Renal pelvis (tissue), 12 donors: ENCODE data around the gene B4GALT6. TPM values are rescaled to one million over a fixed set of nuclear protein-coding genes. Genes with fewer than 3 reads are reported as not detected.
"Not testable (repeated sequence)": the region's sequence is repeated elsewhere in the genome, so short reads cannot be mapped to it uniquely, and the experiment has no call there.

Experiments
- DNase-seq: peaks from one replicate; pipeline ENCODE4 v3.0.0-alpha.2; 2013
- long read RNA-seq, 16 experiments: transcript quantifications; one replicate each; lab custom pipeline, GENCODE V29; 2026
- polyA plus RNA-seq, 3 donors: library from polyadenylated mRNA; unstranded; fragments of 120-200 nt; gene quantifications; one replicate each; pipeline ENCODE4 v1.2.1, GENCODE V29; 2013; ENCODE audit not compliant: insufficient read length in 3 of 3

The B4GALT6 gene, protein sequence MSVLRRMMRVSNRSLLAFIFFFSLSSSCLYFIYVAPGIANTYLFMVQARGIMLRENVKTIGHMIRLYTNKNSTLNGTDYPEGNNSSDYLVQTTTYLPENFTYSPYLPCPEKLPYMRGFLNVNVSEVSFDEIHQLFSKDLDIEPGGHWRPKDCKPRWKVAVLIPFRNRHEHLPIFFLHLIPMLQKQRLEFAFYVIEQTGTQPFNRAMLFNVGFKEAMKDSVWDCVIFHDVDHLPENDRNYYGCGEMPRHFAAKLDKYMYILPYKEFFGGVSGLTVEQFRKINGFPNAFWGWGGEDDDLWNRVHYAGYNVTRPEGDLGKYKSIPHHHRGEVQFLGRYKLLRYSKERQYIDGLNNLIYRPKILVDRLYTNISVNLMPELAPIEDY
- polyA plus RNA-seq = 10 to 100 TPM; 13.8 to 19.7 (median 15.5) TPM
- long read RNA-seq, donor 1, partial matches to known transcripts = 0 of 2 reads
- long read RNA-seq, donor 1, other reads (novel, unspliced or antisense) = 0 of 2 reads
- long read RNA-seq, donor 2 = 0 reads
- long read RNA-seq, donor 3 = 0 reads
- long read RNA-seq, donor 4 = 0 reads
- long read RNA-seq, donor 5 = 0 reads
- long read RNA-seq, donor 6, partial matches to known transcripts = 0 of 1 reads
- long read RNA-seq, donor 6, other reads (novel, unspliced or antisense) = 0 of 1 reads
- long read RNA-seq, donor 7, partial matches to known transcripts = 0 of 2 reads
- long read RNA-seq, donor 7, other reads (novel, unspliced or antisense) = 0 of 2 reads
- long read RNA-seq, donor 8 = 0 reads
- long read RNA-seq, donor 9, partial matches to known transcripts = 0 of 1 reads
- long read RNA-seq, donor 9, other reads (novel, unspliced or antisense) = 0 of 1 reads
- long read RNA-seq, donor 10, partial matches to known transcripts = 0 of 4 reads
- long read RNA-seq, donor 10, other reads (novel, unspliced or antisense) = 0 of 4 reads
- long read RNA-seq, donor 11 = 0 reads
- long read RNA-seq, donor 12, partial matches to known transcripts = 5 of 7 reads
- long read RNA-seq, donor 12, other reads (novel, unspliced or antisense) = 0 of 7 reads
- long read RNA-seq, donor 13 = 0 reads
- long read RNA-seq, donor 14 = 0 reads
- long read RNA-seq, donor 15 = 0 reads
- long read RNA-seq, donor 16, partial matches to known transcripts = 0 of 1 reads
- long read RNA-seq, donor 16, other reads (novel, unspliced or antisense) = 0 of 1 reads

DNA sequence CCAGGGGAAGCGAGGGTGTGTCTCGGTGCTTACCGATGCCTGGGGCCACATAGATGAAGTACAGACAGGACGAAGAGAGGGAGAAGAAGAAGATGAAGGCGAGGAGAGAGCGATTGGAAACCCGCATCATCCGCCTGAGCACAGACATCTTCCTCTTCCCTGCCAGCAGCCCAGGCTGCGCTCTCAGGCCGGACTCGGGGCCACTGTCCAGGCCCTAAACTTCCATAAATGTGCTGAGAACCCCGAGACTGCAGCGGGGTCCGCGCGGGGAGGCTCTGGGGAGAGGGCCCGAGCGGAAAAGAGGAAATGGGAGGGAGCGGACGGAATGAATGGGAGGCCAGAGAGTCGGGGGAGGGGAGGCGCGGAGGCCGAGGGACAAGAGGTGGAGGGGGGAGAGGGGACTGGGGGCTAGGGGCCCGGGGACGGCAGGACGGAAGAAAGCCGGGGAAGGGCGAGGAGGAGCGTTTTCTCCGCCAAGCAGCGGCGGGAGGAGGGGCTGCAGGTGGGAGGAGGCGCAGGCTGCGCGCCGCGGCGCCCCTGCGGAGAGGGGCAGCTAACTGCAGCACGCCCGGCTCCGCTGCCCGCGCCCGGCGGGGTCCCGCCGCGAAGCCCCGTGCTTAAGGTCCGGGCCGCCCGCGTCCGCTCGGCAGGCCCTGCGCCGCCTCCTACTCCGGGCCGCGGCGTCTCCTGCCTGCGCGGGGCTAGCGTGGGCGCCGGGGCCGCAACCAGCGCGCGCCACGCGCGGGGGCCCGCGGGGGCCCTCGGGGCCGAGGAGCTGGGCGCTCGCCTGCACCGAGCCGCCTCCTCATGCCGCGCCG, at the start of gene B4GALT6:
Gene B4GALT6, minus strand, starts transcription at position 303 of the 818 bp plus-strand sequence. Its CDS starts 155 bp downstream, at position 148.
- DNase-seq = peak; percentile 33

DNA sequence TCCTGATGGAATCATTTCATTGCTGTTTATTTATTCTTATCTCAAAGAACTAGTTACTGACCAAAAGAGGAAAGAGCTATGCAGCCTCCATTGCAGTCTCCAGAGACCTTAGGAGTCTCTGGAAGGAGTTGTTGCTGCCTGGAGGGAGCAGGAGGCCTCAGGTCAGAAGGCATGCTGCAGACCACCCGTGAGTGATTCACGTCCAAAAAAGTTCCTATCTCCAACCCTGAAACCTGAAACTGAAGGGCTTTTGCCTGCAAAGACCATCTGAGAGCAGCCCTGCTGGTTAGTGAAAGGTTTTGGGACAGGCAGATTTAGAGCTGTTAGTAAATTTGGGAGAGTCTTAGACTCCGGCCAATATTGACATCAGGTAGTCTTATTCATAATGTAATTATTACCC, 47.2 kb upstream of the B4GALT6 start:
- DNase-seq = no peak

DNA sequence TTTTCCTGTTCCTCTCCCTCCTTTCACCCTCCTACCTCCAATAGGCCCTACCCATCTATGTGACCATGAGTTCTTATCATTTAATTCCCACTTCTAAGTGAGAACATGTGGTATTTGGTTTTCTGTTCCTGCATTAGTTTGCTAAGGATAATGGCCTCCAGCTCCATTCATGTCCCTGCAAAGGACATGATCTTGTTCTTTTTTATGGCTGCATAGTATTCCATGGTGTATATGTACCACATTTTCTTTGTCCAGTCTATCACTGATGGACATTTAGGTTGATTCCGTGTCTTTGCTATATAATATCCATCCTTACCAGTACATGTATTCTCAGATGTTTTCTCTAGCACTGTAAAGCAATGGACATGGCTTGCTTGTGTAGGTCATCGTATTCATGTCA, 44.8 kb upstream of the B4GALT6 start:
- not testable (repeated sequence) for DNase-seq

DNA sequence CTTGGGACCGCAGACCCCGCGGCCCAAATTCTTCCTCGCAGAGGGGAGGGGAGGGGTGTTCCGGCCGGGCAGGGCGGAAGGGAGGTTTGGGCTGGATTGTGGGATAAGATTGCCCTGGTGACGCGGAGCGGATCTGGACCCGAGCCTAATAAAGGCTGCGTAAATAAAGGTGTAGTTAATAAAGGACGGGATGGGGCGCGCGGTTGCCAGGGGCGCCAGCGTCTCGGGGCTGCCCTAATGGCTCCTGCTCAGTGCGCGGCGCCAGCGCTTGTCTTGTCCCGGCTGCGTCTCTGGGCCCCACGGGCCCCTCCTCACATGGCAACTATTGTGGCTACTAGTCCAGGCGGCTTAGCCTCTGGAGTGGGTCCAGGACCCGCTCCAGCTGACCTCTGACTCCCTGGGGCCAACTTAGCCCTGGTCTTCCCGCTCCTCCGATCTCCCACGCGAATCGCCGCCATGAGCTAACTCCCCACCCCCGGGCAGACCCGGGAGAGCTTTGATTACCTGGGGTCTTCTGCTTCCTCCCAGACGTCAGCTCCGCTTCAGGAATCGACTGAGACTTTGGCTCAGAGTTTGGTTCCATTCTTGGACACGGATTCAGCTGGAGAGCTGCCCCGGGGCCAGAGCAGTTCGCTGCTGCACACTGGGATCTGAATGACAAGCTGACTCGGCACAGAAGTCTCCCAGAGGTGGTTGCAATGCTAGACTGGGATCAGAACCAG, 39.8 kb upstream of the B4GALT6 start:
- no peak for DNase-seq

DNA sequence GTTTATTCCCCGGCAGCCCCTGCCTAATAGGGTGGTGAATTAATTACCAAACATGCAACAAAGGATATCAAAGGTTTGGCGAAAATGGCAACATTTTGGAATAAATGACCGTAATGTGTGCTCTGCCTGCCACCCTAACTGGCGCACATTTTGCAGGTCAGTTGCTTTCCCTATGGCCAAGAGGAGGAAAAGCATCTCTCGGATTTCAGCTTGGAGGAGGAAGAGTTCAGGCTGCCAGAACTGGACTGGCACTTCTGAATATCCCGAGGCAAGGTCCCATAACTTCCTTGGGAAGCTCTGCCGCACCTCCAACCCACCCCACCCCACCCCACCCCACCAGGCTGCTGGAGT, 39.2 kb upstream of the B4GALT6 start:
- DNase-seq = no peak

DNA sequence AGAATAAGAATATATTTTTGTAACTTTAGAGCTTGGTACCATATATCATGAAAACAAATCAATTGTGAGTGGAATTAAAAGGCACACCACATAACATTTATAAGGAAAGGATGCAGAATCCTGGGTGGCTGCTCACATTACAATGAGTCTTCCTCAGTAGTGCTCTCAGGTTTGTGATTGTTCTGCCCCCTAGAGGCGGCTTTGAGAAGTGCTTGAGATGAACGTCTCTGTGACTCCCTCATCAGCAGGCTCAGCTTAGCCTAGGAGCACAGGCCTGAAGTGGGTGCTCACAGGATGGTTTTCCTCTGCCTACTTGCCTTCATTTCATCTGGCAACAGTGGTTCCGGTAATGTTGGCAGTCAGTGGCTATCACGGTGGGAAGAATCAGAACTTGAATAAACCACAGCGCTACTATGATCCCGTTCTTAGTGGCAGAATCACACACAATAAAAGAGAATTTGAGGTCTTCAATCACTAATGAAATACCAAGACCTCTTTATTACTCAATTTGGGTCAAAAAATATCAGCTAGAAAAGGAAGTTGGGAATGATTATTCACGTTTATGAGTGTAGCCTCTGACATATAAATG, 38.1 kb upstream of the B4GALT6 start:
- peak; percentile 74 for DNase-seq

DNA sequence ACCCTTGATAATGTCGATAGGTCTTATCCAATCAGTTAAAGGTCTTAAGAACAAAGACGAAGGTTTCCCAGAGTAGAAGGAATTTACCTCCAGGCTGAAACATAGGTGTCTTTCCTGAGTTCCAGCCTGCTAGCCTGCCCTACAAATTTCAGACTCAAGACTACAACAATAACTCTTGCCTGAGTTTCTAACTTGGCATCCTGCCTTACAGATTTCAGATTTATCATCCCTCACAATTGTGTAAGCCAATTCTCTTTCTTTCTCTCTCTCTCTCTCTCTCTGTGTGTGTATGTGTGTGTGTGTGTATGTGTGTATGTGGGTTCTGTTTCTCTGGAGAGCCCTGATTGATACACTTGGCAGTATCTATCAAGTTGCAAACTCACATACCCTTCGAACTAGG, 37.2 kb upstream of the B4GALT6 start:
- no peak for DNase-seq

DNA sequence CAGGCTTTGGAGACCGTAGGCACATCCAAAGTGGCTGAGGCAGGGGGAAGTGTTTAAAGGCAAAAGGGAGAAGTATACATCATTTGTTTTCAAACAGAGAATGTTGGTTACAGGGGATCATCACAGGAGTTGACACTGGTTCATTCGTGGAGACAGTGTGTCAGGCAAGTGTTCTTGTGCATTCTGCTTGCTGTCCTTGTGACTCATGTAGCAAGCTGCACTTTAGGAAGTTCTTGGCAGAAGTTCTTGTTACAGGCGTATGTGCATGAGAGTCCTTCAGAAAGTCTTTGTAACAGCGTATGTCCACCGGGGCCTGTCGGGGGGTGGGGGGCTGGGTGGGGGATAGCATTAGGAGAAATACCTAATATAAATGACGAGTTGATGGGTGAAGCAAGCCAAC, 36.5 kb upstream of the B4GALT6 start:
- DNase-seq = no peak

DNA sequence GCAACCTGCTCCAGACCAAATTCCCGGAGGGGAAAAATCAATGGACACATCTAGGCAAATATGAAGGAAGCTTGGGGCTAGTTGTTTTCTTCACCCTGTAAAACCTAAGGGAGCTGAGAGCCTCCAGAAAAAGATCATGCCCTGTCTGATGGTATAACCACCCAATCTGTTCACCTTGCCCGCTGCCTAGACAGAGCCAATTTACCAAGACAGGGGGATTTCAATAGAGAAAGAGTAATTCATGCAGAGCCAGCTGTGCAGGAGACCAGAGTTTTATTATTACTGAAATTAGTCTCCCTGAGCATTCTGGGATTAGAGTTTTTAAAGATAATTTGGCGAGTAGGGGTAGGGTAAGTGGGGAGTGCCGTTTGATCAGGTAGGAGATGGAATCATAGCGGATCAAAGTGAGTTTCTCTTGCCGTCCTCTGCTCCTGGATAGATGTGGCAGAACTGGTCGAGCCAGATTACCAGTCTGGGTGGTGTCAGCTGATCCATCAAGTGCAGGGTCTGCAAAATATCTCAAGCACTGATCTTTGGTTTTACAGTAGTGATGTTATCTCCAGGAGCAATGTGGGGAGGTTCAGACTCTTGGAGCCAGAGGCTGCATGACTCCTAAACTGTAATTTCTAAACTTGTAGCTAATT, 35.1 kb upstream of the B4GALT6 start:
- DNase-seq = no peak

DNA sequence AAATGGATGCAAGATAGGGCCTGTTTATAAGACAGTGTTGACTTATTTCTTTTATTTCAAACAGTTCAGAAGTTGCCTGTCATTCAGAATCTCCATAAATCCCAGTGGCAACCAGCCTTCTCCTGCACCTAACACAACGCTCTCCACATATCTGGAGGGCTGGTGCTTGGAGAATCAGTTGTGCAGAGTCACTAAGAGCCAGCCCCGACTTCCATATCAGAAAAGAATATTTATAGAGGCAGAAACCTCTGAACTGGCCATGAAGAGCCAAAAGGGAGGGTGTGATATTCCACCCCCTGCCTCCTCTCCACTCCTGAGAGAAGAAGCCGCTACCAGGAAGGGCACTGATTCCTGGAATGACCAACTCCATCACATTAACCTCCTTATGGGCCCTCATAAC, 34.0 kb upstream of the B4GALT6 start:
- no peak for DNase-seq

DNA sequence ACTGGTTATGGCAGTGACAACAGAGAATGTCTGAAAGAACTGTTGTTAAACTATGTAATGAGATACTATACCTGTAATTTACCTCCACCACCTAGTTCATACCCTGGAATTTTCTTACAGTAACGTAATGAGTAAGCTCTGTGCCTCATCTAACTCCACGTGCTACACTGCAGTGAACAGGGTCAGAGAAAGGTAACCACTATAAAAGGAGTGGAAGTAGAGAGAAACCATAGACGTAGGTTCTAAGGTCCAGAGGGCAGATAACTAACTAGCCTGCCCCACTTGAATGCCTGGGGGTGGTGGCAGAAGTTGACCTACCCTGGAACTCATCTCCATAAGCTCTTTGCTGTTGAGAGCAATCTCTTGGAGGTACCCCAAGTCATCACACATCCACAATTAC, 32.0 kb upstream of the B4GALT6 start:
- no peak for DNase-seq

DNA sequence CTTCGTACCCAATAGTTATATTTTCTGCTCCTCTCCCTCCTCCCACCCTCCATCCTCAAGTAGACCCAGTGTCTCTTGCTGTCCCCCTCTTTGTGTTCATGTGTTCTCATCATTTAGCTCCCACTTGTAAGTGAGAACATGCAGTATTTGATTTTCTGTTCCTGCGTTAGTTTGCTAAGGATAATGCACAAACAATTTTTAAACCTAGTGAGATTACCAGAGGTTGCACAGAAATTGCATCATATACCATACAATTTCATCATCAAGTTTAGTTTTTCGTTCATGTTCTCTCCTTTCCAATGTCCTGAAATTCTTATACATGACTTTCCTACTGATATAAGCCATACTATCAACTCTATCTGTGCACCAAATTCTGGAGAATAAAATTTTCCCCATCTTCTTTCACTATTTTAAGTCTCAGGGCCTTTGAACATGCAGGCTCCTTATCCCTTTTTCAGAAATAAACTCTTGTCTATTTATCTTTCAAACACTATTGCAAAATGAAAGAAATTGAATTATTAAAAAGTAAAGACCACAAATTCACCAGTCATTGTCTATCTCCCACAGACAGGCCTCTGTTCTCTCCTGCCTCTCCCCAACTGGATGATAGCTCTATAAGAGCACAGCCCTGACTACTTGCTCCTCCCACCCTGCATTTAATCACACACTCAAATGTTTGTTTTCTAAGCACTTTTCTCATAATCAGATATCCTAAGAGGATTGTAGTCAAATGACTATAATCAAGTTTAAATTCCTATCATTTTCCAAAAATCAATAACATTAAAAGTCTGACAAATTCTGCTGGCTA, 27.2 kb upstream of the B4GALT6 start:
- DNase-seq = no peak

DNA sequence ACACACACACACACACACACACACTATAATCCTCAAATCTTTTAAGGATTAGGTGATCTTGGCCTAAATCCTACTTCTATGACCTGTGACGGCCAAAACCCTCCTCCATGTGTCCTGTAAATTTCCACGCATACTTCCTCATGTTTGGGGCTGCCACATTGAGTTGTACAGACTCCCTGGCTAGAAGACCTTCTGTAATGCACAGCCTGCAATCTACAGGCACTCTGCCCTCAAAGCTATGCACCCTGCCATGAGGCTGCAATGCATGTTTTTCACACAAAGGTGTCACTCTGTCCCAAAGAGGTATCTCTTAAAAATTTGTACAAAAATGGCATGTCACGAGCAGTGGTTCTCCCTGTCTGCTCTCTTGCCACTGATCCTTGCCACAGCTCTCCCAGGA, 26.4 kb upstream of the B4GALT6 start:
- no peak for DNase-seq

DNA sequence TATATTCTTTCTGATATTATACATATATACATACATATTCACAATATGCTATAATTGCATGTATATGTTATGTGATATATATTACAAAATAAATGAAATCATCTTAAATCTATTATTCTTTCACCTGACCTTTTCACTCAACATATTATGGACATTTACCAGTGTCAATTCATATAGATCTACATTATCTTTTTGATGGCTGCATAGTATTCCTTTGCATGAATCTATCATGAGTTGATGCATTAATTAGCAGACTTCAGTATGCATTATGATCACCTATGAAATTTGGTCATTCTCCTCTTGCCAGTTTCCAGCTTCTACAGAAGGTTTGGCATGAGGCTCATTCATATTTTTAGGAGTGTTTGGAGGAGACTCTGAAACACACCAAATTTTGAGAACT, 23.4 kb upstream of the B4GALT6 start:
- DNase-seq = no peak

DNA sequence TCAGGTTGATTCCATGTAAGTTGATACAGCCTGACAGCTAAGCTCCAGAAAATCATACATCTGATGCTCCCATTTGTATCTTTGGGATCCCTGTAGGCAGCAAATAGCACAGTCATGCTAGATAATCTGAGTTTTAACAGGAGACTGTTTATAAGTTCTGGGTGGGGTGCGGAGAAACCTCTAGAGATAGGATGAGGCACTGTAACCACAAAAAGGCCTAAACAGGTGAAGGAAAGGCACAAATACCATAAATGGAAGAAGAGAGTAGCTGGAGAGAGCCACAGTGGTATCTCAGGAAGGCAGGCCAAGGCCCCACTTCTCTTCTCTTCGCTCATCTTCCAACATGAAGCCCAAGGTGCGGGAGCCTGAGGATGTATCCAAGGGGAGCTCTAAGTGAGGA, 18.1 kb upstream of the B4GALT6 start:
- no peak for DNase-seq

DNA sequence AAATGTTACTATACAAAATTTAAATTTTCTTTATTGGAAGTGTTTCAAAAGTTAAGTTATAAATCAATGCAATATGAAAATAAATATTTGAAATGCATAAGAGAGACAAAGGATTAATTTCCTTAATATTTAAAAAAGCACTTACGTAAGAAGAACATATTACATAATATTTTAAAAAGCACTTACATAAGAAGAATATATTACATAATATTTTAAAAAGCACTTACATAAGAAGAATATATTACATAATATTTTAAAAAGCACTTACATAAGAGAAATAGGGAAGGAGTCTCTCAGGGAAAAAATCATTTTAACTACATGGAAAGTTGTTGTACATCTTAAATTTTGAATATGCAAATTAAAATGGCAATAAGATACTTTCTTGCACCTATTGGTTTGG, 17.4 kb upstream of the B4GALT6 start:
- DNase-seq = no peak

DNA sequence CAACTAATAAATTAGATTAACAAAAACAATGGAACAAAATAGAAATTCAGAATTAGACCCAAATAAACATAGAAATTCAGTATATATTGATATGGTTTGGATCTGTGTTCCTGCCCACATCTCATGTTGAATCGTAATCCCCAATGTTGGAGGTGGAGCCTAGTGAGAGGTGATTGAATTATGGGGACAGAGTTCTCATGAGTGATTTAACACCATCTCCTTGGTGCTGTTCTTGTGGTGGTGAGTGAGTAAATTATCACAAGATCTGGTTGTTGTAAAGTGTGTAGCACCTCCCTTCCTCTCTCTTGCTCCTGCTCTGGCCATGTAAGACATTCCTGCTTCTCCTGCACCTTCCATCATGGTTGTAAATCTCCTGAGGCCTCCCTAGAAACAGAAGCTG, 16.6 kb upstream of the B4GALT6 start:
- no peak for DNase-seq

DNA sequence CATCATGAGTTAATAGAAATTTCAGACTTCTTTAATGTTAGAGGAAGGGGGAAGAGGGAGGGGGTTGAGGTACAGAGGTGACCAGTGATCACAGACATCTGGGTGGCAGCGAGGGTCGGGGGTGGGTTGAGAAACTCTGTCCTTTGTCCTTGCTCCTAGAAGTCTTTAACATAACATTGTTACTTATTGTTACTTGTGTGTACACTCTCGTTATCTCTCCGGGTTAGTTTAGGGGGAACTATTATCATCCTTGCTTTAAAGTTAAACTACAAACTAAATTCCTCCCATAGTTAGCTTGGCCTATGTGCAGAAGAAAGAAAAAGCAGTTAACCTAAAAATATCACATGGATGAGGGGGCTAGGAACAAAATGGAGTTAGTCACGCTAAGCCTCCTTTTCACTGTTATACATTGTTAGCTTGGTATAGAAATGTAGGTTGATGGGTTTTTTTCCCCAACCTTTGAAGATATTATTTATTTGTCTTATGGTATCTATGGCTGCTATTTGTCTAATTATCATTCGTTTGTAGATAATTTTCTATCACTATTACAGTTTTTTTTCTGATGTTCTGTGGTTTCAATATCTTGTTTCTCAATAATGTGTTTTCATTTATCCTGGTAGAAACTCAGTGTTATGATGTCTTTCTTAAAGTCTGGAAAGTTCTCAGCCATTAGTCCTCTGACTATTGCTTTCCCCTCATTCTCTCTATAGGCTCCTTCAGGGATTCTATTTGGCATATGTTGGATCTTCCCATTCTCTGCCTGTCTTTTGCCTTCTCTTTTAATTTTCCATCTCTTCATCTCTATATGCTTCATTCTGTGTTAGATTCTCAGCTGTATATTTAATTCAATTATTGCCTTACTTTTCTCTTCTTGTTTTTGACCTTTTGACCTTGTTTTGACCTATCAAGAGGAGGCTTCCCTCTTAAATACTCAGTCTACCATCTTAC, 13.2 kb upstream of the B4GALT6 start:
- no peak for DNase-seq
